ENCODE data around the gene MXD3.

Gene MXD3

DNA sequence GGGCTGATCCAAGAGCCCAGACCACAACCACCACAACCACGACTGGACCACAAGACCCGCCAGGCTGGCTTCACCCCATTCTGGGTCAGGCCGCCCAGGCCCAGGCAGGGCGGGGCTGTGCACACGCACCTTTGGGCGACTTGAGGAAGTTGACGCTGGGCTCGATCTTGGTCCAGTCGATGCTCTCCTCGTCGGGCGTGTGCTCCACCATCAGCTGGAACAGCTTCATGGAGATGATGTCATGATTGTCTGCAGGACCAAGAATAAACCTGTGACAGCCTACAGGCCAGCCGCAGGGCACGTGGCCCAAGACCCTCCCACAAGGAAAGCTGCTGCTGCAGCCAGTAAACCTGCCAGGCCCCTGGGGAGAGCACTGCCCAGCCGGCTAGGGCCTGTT is 22.5 kb upstream of the MXD3 start:
- Mint-ChIP-seq H3K27ac (no peak overlapping the region), H3K4me3 (no peak overlapping the region), H3K9me3 (no peaks in the 10 kb centered on the region), H3K27me3 (ENCODE audit: low read depth) (no peaks in the 10 kb centered on the region), H3K4me1 (no peaks in the 10 kb centered on the region), H3K36me3 (ENCODE audit: low read depth) (peaks cover 36% of the 10 kb centered on the region)
- TF ChIP-seq, protein P1, sequence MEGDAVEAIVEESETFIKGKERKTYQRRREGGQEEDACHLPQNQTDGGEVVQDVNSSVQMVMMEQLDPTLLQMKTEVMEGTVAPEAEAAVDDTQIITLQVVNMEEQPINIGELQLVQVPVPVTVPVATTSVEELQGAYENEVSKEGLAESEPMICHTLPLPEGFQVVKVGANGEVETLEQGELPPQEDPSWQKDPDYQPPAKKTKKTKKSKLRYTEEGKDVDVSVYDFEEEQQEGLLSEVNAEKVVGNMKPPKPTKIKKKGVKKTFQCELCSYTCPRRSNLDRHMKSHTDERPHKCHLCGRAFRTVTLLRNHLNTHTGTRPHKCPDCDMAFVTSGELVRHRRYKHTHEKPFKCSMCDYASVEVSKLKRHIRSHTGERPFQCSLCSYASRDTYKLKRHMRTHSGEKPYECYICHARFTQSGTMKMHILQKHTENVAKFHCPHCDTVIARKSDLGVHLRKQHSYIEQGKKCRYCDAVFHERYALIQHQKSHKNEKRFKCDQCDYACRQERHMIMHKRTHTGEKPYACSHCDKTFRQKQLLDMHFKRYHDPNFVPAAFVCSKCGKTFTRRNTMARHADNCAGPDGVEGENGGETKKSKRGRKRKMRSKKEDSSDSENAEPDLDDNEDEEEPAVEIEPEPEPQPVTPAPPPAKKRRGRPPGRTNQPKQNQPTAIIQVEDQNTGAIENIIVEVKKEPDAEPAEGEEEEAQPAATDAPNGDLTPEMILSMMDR (IDR thresholded peaks at IDR 0.05; ENCODE audit: unreplicated experiment in 3 of 3), result no peak

- no peaks in the 10 kb centered on the region for H3K4me1 Mint-ChIP-seq
- peaks cover 36% of the 10 kb centered on the region for H3K36me3 Mint-ChIP-seq (ENCODE audit: low read depth)
- H3K27me3 Mint-ChIP-seq (ENCODE audit: low read depth), result no peaks in the 10 kb centered on the region
- no peaks in the 10 kb centered on the region for H3K9me3 Mint-ChIP-seq
- H3K4me3 Mint-ChIP-seq, result no peak overlapping the region
- H3K27ac Mint-ChIP-seq, result no peak overlapping the region
- TF ChIP-seq, protein P1 (IDR thresholded peaks at IDR 0.05; ENCODE audit: unreplicated experiment in 3 of 3), result no peak
These were observed 21.9 kb upstream of the MXD3 start for GRCh38 chr5:177333420-177334154.

- H3K9me3 Mint-ChIP-seq, result no peaks in the 10 kb centered on the region
- H3K36me3 Mint-ChIP-seq (ENCODE audit: low read depth), result peaks cover 36% of the 10 kb centered on the region
- H3K4me3 Mint-ChIP-seq, result no peak overlapping the region
- H3K27ac Mint-ChIP-seq, result no peak overlapping the region
- no peaks in the 10 kb centered on the region for H3K4me1 Mint-ChIP-seq
- no peaks in the 10 kb centered on the region for H3K27me3 Mint-ChIP-seq (ENCODE audit: low read depth)
- TF ChIP-seq, protein P1 (IDR thresholded peaks at IDR 0.05; ENCODE audit: unreplicated experiment in 3 of 3), result no peak
These were observed 21.2 kb upstream of the MXD3 start for GRCh38 chr5:177332896-177333260.

GRCh38 chr5:177332031-177332895 is 20.6 kb upstream of the MXD3 start:
- peaks cover 5% of the 10 kb centered on the region for H3K4me1 Mint-ChIP-seq
- H3K9me3 Mint-ChIP-seq, result no peaks in the 10 kb centered on the region
- TF ChIP-seq, protein P1 (IDR thresholded peaks at IDR 0.05; ENCODE audit: unreplicated experiment in 3 of 3), result no peak
- H3K27me3 Mint-ChIP-seq (ENCODE audit: low read depth), result no peaks in the 10 kb centered on the region
- no peak overlapping the region for H3K27ac Mint-ChIP-seq
- no peak overlapping the region for H3K4me3 Mint-ChIP-seq
- peaks cover 36% of the 10 kb centered on the region for H3K36me3 Mint-ChIP-seq (ENCODE audit: low read depth)

- H3K36me3 Mint-ChIP-seq (ENCODE audit: low read depth), result peaks cover 31% of the 10 kb centered on the region
- H3K27ac Mint-ChIP-seq, result no peak overlapping the region
- peaks cover 6% of the 10 kb centered on the region for H3K4me1 Mint-ChIP-seq
- no peaks in the 10 kb centered on the region for H3K27me3 Mint-ChIP-seq (ENCODE audit: low read depth)
- H3K4me3 Mint-ChIP-seq, result no peak overlapping the region
- H3K9me3 Mint-ChIP-seq, result no peaks in the 10 kb centered on the region
- TF ChIP-seq, protein P1 (IDR thresholded peaks at IDR 0.05; ENCODE audit: unreplicated experiment in 3 of 3), result no peak
These were observed 19.5 kb upstream of the MXD3 start for GRCh38 chr5:177330991-177331842.
